Endothelial cell (in vitro differentiated cells): ENCODE results near the gene LRP5. TPM values are rescaled to one million over a fixed set of nuclear protein-coding genes. Genes with fewer than 3 reads are reported as not detected.

ENCODE experiments used
- DNase-seq: peaks from one replicate; pipeline ENCODE4 v3.0.0; 2021; ENCODE audit warnings: low spot score
- H3K27ac Mint-ChIP-seq: one replicate; pipeline ENCODE4 v1.8.0; 2021; ENCODE audit warnings: mixed read lengths, inconsistent platforms; ENCODE audit not compliant: unreplicated experiment
- H3K27me3 Mint-ChIP-seq: one replicate; pipeline ENCODE4 v1.8.0; 2021; ENCODE audit warnings: mild to moderate bottlenecking, moderate library complexity, mixed read lengths, inconsistent platforms; ENCODE audit not compliant: unreplicated experiment
- H3K36me3 Mint-ChIP-seq: one replicate; pipeline ENCODE4 v1.8.0; 2021; ENCODE audit warnings: mild to moderate bottlenecking, low read depth, mixed read lengths, inconsistent platforms; ENCODE audit not compliant: unreplicated experiment
- H3K4me1 Mint-ChIP-seq: one replicate; pipeline ENCODE4 v1.8.0; 2021; ENCODE audit warnings: mild to moderate bottlenecking, mixed read lengths, inconsistent platforms; ENCODE audit not compliant: unreplicated experiment
- H3K4me3 Mint-ChIP-seq: one replicate; pipeline ENCODE4 v1.8.0; 2021; ENCODE audit warnings: mild to moderate bottlenecking, mixed read lengths, inconsistent platforms; ENCODE audit not compliant: unreplicated experiment
- H3K9me3 Mint-ChIP-seq: one replicate; pipeline ENCODE4 v1.8.0; 2021; ENCODE audit warnings: mixed read lengths, inconsistent platforms; ENCODE audit not compliant: unreplicated experiment
- CTCF ChIP-seq: fragments of 200-600 bp; sonication (generic); IDR thresholded peaks from one replicate; pipeline ENCODE4 v1.5.0; 2021; ENCODE audit warnings: antibody characterized with exemption; ENCODE audit not compliant: unreplicated experiment
- total RNA-seq: library from RNA; stranded (reverse); fragmentation: NEBNext Ultra II Directional; extraction: Animal tissue kit (Norgen Biotek cat#: 25700); gene quantifications from one replicate; pipeline ENCODE4 v1.2.1, GENCODE V29; 2021; ENCODE audit not compliant: unreplicated experiment

LRP5 gene
- total RNA-seq, 1 donor from 2014 or later: 72.3 TPM

- no peak for TF ChIP-seq CTCF
- Mint-ChIP-seq H3K4me1 (peaks cover 44% of the 10 kb centered on the region), H3K4me3 (no peak overlapping the region), H3K27me3 (peaks cover 12% of the 10 kb centered on the region), H3K9me3 (no peaks in the 10 kb centered on the region), H3K27ac (no peak overlapping the region), H3K36me3 (peaks cover 11% of the 10 kb centered on the region)
- DNase-seq: no peak
Measured at GRCh38 chr11:68334923-68335322, 22.5 kb downstream of the LRP5 start.

GRCh38 chr11:68335683-68336082 lies 23.3 kb downstream of the LRP5 start:
- no peak for TF ChIP-seq CTCF
- Mint-ChIP-seq H3K4me1 (peaks cover 42% of the 10 kb centered on the region), H3K27me3 (peaks cover 11% of the 10 kb centered on the region), H3K9me3 (no peaks in the 10 kb centered on the region), H3K4me3 (no peak overlapping the region), H3K27ac (no peak overlapping the region), H3K36me3 (peaks cover 6% of the 10 kb centered on the region)
- DNase-seq: no peak

- DNase-seq: no peak
- H3K27ac Mint-ChIP-seq: no peak overlapping the region
- H3K4me1 Mint-ChIP-seq: peaks cover 42% of the 10 kb centered on the region
- no peak for TF ChIP-seq CTCF
- peaks cover 5% of the 10 kb centered on the region for H3K27me3 Mint-ChIP-seq
- no peaks in the 10 kb centered on the region for H3K9me3 Mint-ChIP-seq
- no peak overlapping the region for H3K4me3 Mint-ChIP-seq
- H3K36me3 Mint-ChIP-seq: peaks cover 6% of the 10 kb centered on the region
Measured at GRCh38 chr11:68336716-68337115, 24.3 kb downstream of the LRP5 start.

- Mint-ChIP-seq H3K27ac (no peak overlapping the region), H3K9me3 (no peaks in the 10 kb centered on the region), H3K36me3 (peaks cover 6% of the 10 kb centered on the region), H3K27me3 (peaks cover 3% of the 10 kb centered on the region), H3K4me1 (peaks cover 41% of the 10 kb centered on the region), H3K4me3 (no peak overlapping the region)
- no peak for TF ChIP-seq CTCF
- no peak for DNase-seq
Measured at GRCh38 chr11:68337399-68337835, 25.0 kb downstream of the LRP5 start.

- H3K9me3 Mint-ChIP-seq: no peaks in the 10 kb centered on the region
- no peaks in the 10 kb centered on the region for H3K36me3 Mint-ChIP-seq
- H3K27ac Mint-ChIP-seq: peak overlapping the region; percentile 74
- peaks cover 34% of the 10 kb centered on the region for H3K4me1 Mint-ChIP-seq
- H3K4me3 Mint-ChIP-seq: no peak overlapping the region
- H3K27me3 Mint-ChIP-seq: peaks cover 3% of the 10 kb centered on the region
- no peak for TF ChIP-seq CTCF
- no peak for DNase-seq
Measured at GRCh38 chr11:68338051-68338780, 25.8 kb downstream of the LRP5 start.
